VCaP (cell line): ENCODE measurements around the gene LBHD2.

Experiments
- H3K27ac ChIP-seq: fragments of 450-650 bp; 2 replicates; pipeline ENCODE4 v1.5.1; 2017
- CTCF ChIP-seq: fragments of 450-650 bp; conservative IDR thresholded peaks from 2 replicates; pipeline ENCODE4 v1.5.1; 2017; ENCODE audit warnings: mild to moderate bottlenecking, moderate library complexity

Gene LBHD2

GRCh38 chr14:103125098-103126070 lies 41.4 kb downstream of the LBHD2 start:
- TF ChIP-seq CTCF: no peak
- no peak overlapping the region; the same call in 1 of the 2 replicates for H3K27ac ChIP-seq

- H3K27ac ChIP-seq: peak overlapping the region; percentile 82
Measured at GRCh38 chr14:103126088-103126872, 42.3 kb downstream of the LBHD2 start.

GRCh38 chr14:103126873-103127304 lies 42.9 kb downstream of the LBHD2 start:
- peak overlapping the region; percentile 82 for H3K27ac ChIP-seq
- peak; percentile 69 for TF ChIP-seq CTCF

More at GRCh38 chr14:103126088-103126872, 42.3 kb downstream of the LBHD2 start:
- no peak for TF ChIP-seq CTCF

DNA sequence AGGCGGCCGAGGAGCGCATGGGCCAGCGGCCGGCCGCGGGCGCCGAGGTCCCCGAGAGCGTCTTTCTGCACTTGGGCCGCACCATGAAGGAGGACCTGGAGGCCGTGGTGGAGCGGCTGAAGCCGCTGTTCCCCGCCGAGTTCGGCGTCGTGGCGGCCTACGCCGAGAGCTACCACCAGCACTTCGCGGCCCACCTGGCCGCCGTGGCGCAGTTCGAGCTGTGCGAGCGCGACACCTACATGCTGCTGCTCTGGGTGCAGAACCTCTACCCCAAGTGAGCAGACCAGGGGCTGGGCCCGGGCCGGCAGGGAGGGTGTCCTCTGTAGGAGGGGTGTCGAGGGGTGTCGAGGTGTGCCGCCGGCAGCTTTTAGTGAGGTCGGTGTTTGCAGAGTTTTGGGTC lies 43.3 kb downstream of the LBHD2 start:
- peak overlapping the region; percentile 82 for H3K27ac ChIP-seq
- TF ChIP-seq CTCF: peak; percentile 45

- peak overlapping the region; percentile 82 for H3K27ac ChIP-seq
- TF ChIP-seq CTCF: no peak
Measured at GRCh38 chr14:103127861-103128598, 44.0 kb downstream of the LBHD2 start.

- peak overlapping the region; percentile 82 for H3K27ac ChIP-seq
- TF ChIP-seq CTCF: no peak
Measured at GRCh38 chr14:103128631-103129300, 44.8 kb downstream of the LBHD2 start.
